GM10266 (cell line): Measurements from ENCODE around the gene IMMP2L.
"Not testable (repeated sequence)": the region's sequence is repeated elsewhere in the genome, so short reads cannot be mapped to it uniquely, and the experiment has no call there.

Experiments used
- DNase-seq: peaks from one replicate; pipeline ENCODE4 v3.0.0; 2012; ENCODE audit errors: extremely low spot score
- TF ChIP-seq, protein P1 (sequence below): IDR thresholded peaks from 2 replicates; pipeline ENCODE4 v1.5.1; 2012; ENCODE audit warnings: mild to moderate bottlenecking, low read depth; ENCODE audit not compliant: control insufficient read depth, insufficient read depth; ENCODE audit errors: missing control alignments

Gene IMMP2L

DNA sequence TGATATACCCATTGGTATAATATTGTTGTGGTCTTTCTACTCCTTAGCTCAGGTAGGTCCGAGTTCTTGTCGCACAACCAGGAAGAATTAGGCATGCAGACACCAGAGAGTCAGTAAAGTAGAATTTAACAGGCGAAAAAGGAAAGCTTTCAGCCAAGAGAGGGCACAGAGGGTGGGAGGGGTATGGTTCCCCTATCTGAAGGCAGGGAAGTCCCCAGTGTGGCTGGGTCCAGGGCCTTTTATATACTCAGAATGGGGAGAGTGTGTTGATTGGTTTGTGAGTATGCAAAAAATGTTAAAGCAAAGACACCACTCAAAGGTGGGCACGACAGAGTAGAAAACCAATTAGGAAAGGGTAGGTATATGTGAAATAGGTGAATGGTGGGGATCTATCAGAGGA lies 53.9 kb downstream of the IMMP2L start:
- DNase-seq = no peak
- TF ChIP-seq, protein P1, sequence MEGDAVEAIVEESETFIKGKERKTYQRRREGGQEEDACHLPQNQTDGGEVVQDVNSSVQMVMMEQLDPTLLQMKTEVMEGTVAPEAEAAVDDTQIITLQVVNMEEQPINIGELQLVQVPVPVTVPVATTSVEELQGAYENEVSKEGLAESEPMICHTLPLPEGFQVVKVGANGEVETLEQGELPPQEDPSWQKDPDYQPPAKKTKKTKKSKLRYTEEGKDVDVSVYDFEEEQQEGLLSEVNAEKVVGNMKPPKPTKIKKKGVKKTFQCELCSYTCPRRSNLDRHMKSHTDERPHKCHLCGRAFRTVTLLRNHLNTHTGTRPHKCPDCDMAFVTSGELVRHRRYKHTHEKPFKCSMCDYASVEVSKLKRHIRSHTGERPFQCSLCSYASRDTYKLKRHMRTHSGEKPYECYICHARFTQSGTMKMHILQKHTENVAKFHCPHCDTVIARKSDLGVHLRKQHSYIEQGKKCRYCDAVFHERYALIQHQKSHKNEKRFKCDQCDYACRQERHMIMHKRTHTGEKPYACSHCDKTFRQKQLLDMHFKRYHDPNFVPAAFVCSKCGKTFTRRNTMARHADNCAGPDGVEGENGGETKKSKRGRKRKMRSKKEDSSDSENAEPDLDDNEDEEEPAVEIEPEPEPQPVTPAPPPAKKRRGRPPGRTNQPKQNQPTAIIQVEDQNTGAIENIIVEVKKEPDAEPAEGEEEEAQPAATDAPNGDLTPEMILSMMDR = no peak

DNA sequence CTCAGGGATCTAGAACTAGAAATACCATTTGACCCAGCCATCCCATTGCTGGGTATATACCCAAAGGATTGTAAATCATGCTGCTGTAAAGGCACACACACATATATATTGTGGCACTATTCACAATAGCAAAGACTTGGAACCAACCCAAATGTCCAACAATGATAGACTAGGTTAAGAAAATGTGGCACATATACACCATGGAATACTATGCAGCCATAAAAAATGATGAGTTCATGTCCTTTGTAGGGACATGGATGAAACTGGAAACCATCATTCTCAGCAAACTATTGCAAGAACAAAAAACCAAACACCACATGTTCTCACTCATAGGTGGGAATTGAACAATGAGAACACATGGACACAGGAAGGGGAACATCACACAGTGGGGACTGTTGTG lies 56.9 kb downstream of the IMMP2L start:
- not testable (repeated sequence) for DNase-seq

DNA sequence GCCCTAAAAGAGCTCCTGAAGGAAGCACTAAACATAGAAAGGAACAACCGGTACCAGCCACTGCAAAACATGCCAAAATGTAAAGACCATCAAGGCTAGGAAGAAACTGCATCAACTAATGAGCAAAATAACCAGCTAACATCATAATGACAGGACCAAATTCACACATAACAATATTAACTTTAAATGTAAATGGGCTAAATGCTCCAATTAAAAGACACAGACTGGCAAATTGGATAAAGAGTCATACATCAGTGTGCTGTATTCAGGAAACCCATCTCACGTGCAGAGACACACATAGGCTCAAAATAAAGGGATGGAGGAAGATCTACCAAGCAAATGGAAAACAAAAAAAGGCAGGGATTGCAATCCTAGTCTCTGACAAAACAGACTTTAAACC lies 60.5 kb downstream of the IMMP2L start:
- DNase-seq = not testable (repeated sequence)

DNA sequence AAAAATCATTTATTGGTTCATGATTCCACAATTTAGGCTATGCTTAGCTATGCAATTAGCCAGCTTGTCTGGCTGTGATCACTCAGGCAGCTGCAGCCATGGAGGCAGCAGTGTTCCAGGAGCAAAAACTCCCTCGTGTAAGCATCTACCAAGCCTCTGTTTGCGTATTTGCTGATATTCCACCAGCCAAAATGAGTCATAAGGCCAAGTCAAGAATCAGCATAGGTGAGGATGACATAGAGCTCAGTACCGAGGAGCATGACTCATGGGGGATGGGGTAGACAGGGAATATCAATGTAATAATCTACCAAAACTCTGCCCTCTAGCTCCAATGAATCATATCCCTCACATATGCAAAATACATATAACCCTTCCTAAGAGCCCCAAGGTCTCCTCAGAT lies 63.3 kb downstream of the IMMP2L start:
- TF ChIP-seq, protein P1 = no peak
- DNase-seq = no peak

DNA sequence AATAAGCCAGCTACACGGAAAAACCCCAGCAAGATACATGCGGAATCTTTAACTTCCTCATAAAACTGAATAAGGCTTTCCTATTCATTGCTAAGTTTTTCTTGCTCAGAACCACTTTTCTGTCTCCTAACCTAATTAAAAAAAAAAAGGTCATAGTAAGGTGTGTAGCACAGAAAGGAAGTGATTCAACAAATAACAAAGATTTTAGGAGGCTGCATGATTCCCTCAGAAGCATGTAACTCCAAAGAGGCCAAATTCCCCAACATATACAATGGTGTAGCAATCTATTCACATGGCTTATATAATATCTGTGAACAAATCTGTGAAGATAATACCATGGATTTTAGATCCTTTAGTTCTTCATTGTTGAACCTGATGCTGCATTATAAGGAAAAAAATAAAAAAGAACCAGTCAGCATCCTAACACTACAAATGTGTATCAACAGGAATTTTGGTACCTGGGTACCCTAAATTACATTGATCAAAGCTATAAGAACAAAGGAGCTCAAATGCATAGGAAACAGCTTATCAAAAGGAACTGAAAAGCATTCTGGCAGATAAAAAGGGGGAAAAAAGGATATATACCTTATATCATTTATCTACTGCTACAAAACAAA lies 63.8 kb downstream of the IMMP2L start:
- TF ChIP-seq, protein P1 = no peak
- no peak for DNase-seq

DNA sequence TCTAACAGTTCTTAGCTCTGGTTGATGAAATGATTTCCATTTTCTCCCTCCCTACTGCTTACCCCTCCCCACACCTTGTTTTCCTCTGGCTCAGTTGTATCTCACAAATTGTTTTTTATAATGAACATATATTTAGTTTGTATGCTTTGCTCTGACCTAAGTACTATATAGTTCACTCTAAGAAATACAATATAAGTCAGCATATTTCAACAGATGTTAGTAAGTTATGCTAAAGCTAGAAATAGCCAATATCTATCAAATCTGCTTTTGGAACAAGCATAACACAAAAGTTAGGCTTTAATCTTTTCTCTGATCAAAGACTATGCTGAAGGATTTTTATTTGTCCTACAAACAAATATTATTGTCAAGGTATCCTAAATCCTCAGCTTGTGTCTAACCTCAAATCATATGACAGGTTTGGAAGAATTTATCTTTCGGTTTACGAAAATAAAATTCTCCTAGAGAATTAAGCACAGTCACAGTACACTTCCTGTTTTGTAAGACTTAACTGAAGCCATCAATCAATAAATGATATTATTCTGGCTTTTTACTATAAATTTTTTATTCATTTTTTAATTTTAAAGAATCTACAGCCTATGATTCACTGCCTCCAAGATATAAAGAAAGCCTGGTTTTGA lies 67.0 kb downstream of the IMMP2L start:
- DNase-seq = no peak
- TF ChIP-seq, protein P1 = no peak

DNA sequence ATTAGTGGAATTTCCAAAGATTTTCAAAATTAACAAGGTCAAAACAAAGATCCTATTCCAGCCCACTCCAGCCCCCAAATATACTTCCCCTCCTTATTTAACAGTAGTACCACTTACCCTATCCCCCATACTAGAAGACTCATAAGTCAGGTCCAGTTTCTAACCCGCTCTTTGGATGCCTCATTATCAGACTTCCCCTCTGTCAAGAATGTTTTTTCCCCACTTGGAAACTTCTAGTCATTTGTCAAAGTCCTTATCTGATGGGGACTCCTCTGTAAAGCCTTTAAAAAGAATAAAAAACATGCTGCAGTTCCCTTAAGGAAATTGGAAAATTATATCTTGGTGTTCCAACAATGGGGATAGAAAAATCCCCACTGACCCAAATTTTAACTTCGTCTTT lies 70.1 kb downstream of the IMMP2L start:
- TF ChIP-seq, protein P1 = no peak
- no peak for DNase-seq

DNA sequence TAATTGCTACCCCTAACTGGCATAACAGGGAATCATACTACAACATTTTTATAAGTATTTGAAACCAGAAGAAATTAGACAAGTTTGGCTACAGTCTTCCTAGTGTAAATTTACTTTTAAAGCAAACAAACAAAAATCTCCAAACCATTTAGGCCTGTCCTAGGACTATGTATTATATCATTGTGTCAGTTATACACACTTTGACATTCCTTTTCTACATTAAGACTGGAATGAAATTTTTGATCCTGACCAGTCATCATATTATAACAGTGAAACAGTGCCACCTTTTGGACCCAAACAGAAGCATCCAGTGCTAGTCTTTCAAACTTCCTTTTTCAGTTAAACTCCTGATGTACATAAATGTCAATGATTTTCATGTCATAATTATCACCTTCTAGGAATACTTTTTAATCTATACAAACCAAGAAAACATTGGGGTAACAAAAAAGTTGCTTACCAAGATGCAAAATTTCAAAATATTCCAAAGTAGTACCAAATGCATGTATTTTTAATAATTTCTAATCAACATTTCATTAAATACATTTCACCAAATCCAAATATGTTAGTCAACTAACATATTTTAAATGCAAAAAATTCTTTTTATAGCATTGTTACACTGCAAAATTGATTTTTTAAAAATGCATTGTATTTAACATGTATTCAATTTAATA lies 75.7 kb downstream of the IMMP2L start:
- DNase-seq = peak; percentile 29

More for the DNA sequence above, 75.7 kb downstream of the IMMP2L start:
- TF ChIP-seq, protein P1 = peak; percentile 68
